ENCODE results near the gene ITPR1. TPM values are rescaled to one million over a fixed set of nuclear protein-coding genes. Genes with fewer than 3 reads are reported as not detected.

The ITPR1 gene
- total RNA-seq, 4 donors from 2014 or later, result 12.1 to 68.7 (median 25.6) TPM

GRCh38 chr3:4821975-4822374 lies 328.8 kb downstream of the ITPR1 start:
- peak overlapping the region in 1 of 4 donors; percentile 18 for H3K27ac ChIP-seq
- intact Hi-C loops (cut with DNase I), result no loop called here
- DNase-seq, result no peak
- WGBS, 2 donors, result 70% methylated on average over 10 to 11 of the region's 11 CpGs
- peaks cover 30 to 56% (median 34%) of the 10 kb centered on the region in 3 donors for H3K4me1 ChIP-seq
- peaks cover 0 to 54% (median 5%) of the 10 kb centered on the region in 3 donors for H3K36me3 ChIP-seq
- H3K4me3 ChIP-seq, result no peak overlapping the region
- H3K9me3 ChIP-seq, result peaks cover 0 to 4% (median 0%) of the 10 kb centered on the region in 3 donors
- TF ChIP-seq POLR2A (IDR thresholded peaks at IDR 0.05), result no peak
- no peak for TF ChIP-seq CTCF (IDR thresholded peaks at IDR 0.05)
- H3K27me3 ChIP-seq, result no peaks in the 10 kb centered on the region

- Histone ChIP-seq H3K36me3 (peaks cover 0 to 48% (median 5%) of the 10 kb centered on the region in 3 donors), H3K9me3 (no peaks in the 10 kb centered on the region), H3K27me3 (no peaks in the 10 kb centered on the region), H3K27ac (peak overlapping the region in 1 of 4 donors; percentile 92), H3K4me1 (peaks cover 34 to 62% (median 40%) of the 10 kb centered on the region in 3 donors), H3K4me3 (no peak overlapping the region)
- DNase-seq, result no peak
- 86 to 89% methylated on average over 5 to 6 of the region's 6 CpGs for WGBS, 2 donors
- intact Hi-C loops (cut with DNase I), result no loop called here
- no peak for TF ChIP-seq CTCF (IDR thresholded peaks at IDR 0.05)
- TF ChIP-seq POLR2A (IDR thresholded peaks at IDR 0.05), result no peak
Measured at GRCh38 chr3:4822568-4822967, 329.4 kb downstream of the ITPR1 start.

- peaks cover 0 to 40% (median 2%) of the 10 kb centered on the region in 3 donors for H3K36me3 ChIP-seq
- peak overlapping the region in 3 of 4 donors; percentile 82 to 92 (median 91) for H3K27ac ChIP-seq
- no peak for DNase-seq
- H3K4me3 ChIP-seq, result no peak overlapping the region
- 84 to 86% methylated on average over 1 of the region's 1 CpG for WGBS, 2 donors
- no peak for TF ChIP-seq POLR2A (IDR thresholded peaks at IDR 0.05)
- TF ChIP-seq CTCF (IDR thresholded peaks at IDR 0.05), result no peak
- no peaks in the 10 kb centered on the region for H3K27me3 ChIP-seq
- H3K4me1 ChIP-seq, result peaks cover 39 to 70% (median 46%) of the 10 kb centered on the region in 3 donors
- intact Hi-C loops (cut with DNase I), result no loop called here
- no peaks in the 10 kb centered on the region for H3K9me3 ChIP-seq
Measured at GRCh38 chr3:4823385-4823784, 330.2 kb downstream of the ITPR1 start.

DNA sequence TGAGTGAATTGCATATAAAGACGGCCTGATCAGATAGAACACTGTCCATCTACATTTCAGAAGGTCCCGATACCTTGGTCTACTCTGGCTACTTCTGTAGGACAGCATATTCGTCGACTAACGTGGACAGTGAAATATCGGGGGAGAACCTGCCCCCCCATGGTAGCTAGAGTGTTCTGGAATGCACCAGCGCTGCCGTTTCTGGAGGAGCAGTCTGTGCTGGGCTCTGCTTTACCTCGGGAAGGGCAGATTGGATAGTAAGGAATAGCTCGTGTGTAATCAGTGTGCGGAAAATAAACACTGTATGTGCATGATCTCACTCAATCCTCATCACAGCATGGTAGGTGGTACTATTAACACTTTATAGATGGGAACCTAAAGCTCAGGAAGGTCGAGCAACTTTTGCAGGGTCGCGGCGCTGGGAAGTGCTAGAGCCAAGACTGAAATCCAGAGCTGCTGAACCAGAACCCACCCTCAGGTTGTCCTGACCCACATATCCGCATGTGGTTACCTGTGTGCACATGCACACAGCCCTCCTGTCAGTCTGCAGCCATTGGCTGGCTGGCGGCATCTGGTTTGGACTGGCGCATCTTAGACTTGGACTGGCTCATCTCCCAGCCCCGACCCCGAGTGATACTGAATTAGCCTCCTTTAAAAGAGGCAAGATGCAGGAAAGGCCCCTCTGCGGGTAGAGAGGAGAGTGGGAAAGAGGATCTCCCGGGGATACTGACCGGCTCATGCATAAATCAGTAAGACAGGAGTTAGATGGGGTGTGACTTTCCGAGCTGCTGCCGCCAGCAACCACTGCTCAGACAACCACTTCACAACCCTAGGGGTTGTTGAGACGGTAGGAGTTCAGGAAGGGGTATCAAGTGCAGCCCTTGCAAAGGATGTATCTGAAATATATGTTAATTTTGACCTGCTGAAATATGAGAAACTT lies 331.1 kb downstream of the ITPR1 start:
- H3K9me3 ChIP-seq, result no peaks in the 10 kb centered on the region
- peak overlapping the region; percentile 82 to 92 (median 90) for H3K27ac ChIP-seq
- DNase-seq, result no peak
- no peak overlapping the region for H3K4me3 ChIP-seq
- H3K4me1 ChIP-seq, result peaks cover 39 to 78% (median 51%) of the 10 kb centered on the region in 3 donors
- intact Hi-C loops (cut with DNase I), result no loop called here
- H3K36me3 ChIP-seq, result peaks cover 0 to 31% (median 0%) of the 10 kb centered on the region in 3 donors
- no peak for TF ChIP-seq CTCF (IDR thresholded peaks at IDR 0.05)
- no peak for TF ChIP-seq POLR2A (IDR thresholded peaks at IDR 0.05)
- 85 to 90% methylated on average over 17 to 22 of the region's 26 CpGs for WGBS, 2 donors
- H3K27me3 ChIP-seq, result no peaks in the 10 kb centered on the region

DNA sequence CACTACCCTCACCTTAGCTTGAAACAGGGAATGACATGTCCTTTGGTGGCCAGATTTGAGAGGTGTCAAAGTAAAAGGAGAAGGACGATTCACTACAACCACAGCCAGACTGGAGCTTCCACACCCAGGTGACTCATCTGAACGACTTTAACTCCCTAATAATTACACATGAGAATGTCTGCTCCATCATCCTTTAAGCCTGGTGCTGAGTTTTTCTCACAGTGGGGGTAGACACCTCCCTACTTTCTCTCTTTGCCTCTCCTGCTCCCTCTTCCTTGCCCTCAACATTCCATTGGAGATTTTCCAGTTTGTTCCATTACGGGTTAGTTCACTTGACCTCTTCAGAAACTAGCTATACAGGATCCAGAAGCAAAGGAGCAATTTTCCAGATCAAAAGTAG lies 331.8 kb downstream of the ITPR1 start:
- intact Hi-C loops (cut with DNase I), result no loop called here
- Histone ChIP-seq H3K27me3 (no peaks in the 10 kb centered on the region), H3K36me3 (peaks cover 0 to 24% (median 0%) of the 10 kb centered on the region in 3 donors), H3K4me1 (peaks cover 39 to 84% (median 51%) of the 10 kb centered on the region in 3 donors), H3K9me3 (no peaks in the 10 kb centered on the region), H3K27ac (peak overlapping the region; percentile 82 to 92 (median 90)), H3K4me3 (no peak overlapping the region)
- TF ChIP-seq CTCF (IDR thresholded peaks at IDR 0.05) (no peak), POLR2A (IDR thresholded peaks at IDR 0.05) (no peak)
- 10 to 14% methylated on average over 3 of the region's 3 CpGs for WGBS, 2 donors
- DNase-seq, result no peak

Data from esophagus squamous epithelium (tissue), 5 donors.